ENCODE results near the gene HCFC1.

The HCFC1 gene

GRCh38 chrX:153974003-153974725, 2.5 kb upstream of the HCFC1 start:
- H3K4me3 ChIP-seq (replicated peaks; ENCODE audit: low read depth, low read length): peak overlapping the region; percentile 51; the same call in 1 of the 2 replicates
- TF ChIP-seq, protein P1, sequence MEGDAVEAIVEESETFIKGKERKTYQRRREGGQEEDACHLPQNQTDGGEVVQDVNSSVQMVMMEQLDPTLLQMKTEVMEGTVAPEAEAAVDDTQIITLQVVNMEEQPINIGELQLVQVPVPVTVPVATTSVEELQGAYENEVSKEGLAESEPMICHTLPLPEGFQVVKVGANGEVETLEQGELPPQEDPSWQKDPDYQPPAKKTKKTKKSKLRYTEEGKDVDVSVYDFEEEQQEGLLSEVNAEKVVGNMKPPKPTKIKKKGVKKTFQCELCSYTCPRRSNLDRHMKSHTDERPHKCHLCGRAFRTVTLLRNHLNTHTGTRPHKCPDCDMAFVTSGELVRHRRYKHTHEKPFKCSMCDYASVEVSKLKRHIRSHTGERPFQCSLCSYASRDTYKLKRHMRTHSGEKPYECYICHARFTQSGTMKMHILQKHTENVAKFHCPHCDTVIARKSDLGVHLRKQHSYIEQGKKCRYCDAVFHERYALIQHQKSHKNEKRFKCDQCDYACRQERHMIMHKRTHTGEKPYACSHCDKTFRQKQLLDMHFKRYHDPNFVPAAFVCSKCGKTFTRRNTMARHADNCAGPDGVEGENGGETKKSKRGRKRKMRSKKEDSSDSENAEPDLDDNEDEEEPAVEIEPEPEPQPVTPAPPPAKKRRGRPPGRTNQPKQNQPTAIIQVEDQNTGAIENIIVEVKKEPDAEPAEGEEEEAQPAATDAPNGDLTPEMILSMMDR (IDR thresholded peaks at IDR 0.05; ENCODE audit: low read depth, low read length, missing control alignments): no peak

GRCh38 chrX:153973127-153974002, 1.7 kb upstream of the HCFC1 start:
- TF ChIP-seq, protein P1 (IDR thresholded peaks at IDR 0.05; ENCODE audit: low read depth, low read length, missing control alignments): no peak
- DNase-seq (ENCODE audit: extremely low read depth, low read depth): no peak
- peak overlapping the region; percentile 51 for H3K4me3 ChIP-seq (replicated peaks; ENCODE audit: low read depth, low read length)

More at GRCh38 chrX:153974003-153974725, 2.5 kb upstream of the HCFC1 start:
- DNase-seq (ENCODE audit: extremely low read depth, low read depth): no peak

DNA sequence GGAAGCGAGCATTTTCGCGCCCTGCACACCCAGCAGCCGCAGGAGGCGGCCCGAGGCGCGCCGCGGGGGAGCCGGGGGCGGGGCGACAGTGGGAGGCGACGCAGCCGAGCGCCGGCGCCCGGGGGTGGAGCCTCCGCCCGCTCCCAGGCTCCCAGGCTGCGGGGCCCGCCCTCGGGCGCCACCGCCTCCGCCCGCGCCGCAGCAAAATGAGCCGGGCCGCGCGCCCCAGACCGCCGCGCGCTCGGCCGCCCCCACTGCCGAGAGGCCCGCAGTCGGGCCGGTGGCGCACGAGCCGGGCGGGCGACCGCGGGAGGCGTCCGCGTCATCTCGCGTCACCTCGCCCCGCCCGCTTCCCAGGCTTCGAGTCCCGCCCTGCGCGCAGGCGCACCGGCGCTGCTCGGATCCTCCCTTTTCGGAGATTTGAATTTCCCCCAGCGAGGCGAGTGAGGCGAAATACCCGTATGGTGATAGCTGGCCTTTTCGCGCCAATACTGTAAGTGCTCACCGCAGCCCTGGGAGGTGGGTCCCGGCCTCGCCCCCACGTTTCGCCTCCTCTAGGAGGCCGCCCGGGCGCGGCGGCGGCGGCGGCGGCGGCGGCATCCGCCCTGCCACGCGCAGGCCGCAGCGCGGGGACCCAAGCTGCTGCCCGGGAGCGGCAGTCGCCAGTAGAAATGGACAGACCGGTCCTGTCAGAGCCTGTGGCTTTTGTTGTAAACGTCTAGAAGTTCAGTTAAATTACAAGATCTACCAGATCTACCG, 929 bp upstream of the HCFC1 start, which contains the start of gene TMEM187:
TMEM187 (plus strand) TSS at position 387 of the 759 bp plus-strand sequence. CDS start 9,309 bp downstream, outside the sequence.
- TF ChIP-seq, protein P1 (IDR thresholded peaks at IDR 0.05; ENCODE audit: low read depth, low read length, missing control alignments): no peak
- peak within 1 kb of the TSS; percentile 73 for H3K4me3 ChIP-seq (replicated peaks; ENCODE audit: low read depth, low read length)
- peak; percentile 69 for DNase-seq (ENCODE audit: extremely low read depth, low read depth)

DNA sequence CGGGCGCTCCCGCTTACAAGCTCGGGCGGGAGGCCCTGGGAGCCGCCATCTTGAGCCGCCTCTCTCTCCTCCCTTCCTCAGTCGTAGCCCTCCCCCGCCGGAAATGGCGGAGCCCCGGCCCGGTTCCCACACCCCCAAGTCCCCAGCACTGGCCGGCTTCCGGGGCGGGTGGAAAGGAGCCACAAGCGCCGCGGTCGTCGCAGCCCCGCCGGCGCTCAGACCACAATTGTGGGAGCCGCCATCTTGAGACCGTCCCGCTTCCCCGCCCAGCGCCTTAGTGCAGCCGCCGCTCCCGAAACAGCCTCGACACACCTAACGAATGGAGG, 531 bp downstream of the HCFC1 start:
- H3K4me3 ChIP-seq (replicated peaks; ENCODE audit: low read depth, low read length): peak overlapping the region; percentile 73
- no peak for DNase-seq (ENCODE audit: extremely low read depth, low read depth)
- TF ChIP-seq, protein P1 (IDR thresholded peaks at IDR 0.05; ENCODE audit: low read depth, low read length, missing control alignments): no peak

DNA sequence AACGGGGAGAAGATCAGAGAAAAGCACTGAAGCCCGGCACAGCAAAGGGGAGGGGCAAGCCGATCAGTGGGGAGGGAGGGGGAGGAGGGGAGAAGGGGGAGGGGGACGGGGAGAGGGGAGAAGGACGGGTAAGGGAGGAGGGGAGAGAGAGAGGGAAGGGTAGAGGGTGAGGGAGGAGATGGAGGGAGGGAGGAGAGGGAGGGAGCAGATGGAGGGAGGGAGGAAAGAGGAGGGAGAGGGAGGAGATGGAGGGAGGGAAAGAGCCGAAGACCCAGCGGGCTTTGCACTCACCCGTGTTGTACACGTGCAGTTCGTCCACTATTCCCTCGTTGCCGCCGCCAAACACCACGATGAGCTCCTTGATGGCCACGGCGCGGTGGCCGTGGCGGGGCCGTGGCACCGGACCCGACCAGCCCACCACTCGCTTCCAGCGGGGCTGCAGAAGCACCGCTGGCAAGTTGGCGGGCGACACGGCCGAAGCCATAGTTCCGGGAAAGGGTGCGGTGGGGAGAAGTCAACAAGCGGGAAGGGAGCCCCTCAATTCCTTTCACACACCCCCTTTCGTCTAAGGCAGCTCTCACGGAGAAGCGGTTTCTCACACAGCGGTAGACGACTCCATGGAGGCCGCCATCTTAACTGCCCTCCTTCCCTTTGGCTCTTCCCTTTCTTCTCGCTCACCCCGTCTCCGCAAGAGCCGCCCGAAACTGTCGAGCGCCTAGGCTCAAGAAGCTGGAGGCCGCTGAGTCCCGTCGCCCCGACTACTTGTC, 1.1 kb downstream of the HCFC1 start:
- TF ChIP-seq, protein P1 (IDR thresholded peaks at IDR 0.05; ENCODE audit: low read depth, low read length, missing control alignments): no peak
- no peak for DNase-seq (ENCODE audit: extremely low read depth, low read depth)
- H3K4me3 ChIP-seq (replicated peaks; ENCODE audit: low read depth, low read length): peak overlapping the region; percentile 73

DNA sequence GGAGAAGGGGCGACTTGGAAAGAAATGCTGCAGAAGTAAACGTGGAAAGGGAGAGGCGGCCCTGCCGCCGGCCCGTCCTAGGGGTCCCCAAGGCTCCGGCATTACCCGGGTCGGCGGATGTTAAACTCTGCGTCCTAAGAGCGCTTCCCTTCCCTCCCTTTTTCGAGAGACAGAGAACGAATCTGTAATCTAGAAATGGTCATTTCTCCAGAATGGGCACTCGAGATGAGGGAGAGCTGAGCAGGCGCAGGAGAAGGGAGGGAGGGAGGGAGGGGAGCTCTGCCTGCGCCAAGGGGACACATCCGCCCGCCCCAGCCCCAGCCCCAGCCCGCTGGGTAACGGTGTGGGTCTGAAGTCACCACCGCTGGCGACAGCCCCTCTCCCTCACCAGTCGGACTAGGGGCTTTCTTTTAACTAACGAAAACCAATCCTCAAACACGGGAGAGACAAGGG, 1.7 kb downstream of the HCFC1 start:
- TF ChIP-seq, protein P1 (IDR thresholded peaks at IDR 0.05; ENCODE audit: low read depth, low read length, missing control alignments): no peak
- peak overlapping the region; percentile 73 for H3K4me3 ChIP-seq (replicated peaks; ENCODE audit: low read depth, low read length)
- DNase-seq (ENCODE audit: extremely low read depth, low read depth): no peak
